ENCODE results near the gene TRAF6. TPM values are rescaled to one million over a fixed set of nuclear protein-coding genes. Genes with fewer than 3 reads are reported as not detected.
A peak's percentile ranks its signal among the peaks of the same experiment; 100 is the strongest.

Gene TRAF6
- total and polyA plus RNA-seq, 4 donors, result 2.4 to 7.8 (median 5.3) TPM

GRCh38 chr11:36451681-36452080 lies 58.4 kb downstream of the TRAF6 start:
- Histone ChIP-seq H3K27ac (ENCODE audit: low read depth in 1 of 2, low read length in 2 of 2) (no peak overlapping the region), H3K9ac (ENCODE audit: low read depth in 1 of 2, low read length in 2 of 2) (no peak overlapping the region), H3K4me1 (ENCODE audit: control insufficient read depth in 4 of 4, insufficient read depth in 4 of 4, low read length in 3 of 4) (peaks cover 0 to 6% (median 2%) of the 10 kb centered on the region in 4 donors), H3K4me3 (ENCODE audit: low read depth in 1 of 3, low read length in 3 of 3) (no peak overlapping the region), H3K9me3 (ENCODE audit: control insufficient read depth in 4 of 4, low read length in 3 of 4) (no peaks in the 10 kb centered on the region), H3K36me3 (ENCODE audit: control insufficient read depth in 4 of 4, insufficient read depth in 3 of 4, low read depth in 1 of 4, low read length in 3 of 4) (no peaks in the 10 kb centered on the region), H3K27me3 (ENCODE audit: control insufficient read depth in 4 of 4, insufficient read depth in 4 of 4, low read length in 3 of 4) (no peaks in the 10 kb centered on the region)
- no peak for DNase-seq (ENCODE audit: low spot score)
- 96% methylated on average over 1 of the region's 1 CpG for WGBS
- TF ChIP-seq ZBTB33 (IDR thresholded peaks at IDR 0.05) (no peak), RAD21 (IDR thresholded peaks at IDR 0.05) (no peak), CTCF (IDR thresholded peaks at IDR 0.05; ENCODE audit: low read depth, low read length, missing input control) (no peak), RXRA (IDR thresholded peaks at IDR 0.05) (no peak), TAF1 (conservative IDR thresholded peaks at IDR 0.05) (no peak), FOXA2 (IDR thresholded peaks at IDR 0.05) (no peak), FOXA1 (IDR thresholded peaks at IDR 0.05) (no peak), EGR1 (IDR thresholded peaks at IDR 0.05; ENCODE audit: low read depth in 2 of 2) (no peak), SP1 (IDR thresholded peaks at IDR 0.05) (no peak), ATF3 (IDR thresholded peaks at IDR 0.05) (no peak), MAX (IDR thresholded peaks at IDR 0.05) (no peak), HNF4G (IDR thresholded peaks at IDR 0.05) (no peak), GABPA (IDR thresholded peaks at IDR 0.05 in 1 of 2, conservative IDR thresholded peaks at IDR 0.05 in 1 of 2) (no peak), HNF4A (conservative IDR thresholded peaks at IDR 0.05) (no peak)

- Histone ChIP-seq H3K9me3 (ENCODE audit: control insufficient read depth in 4 of 4, low read length in 3 of 4) (no peaks in the 10 kb centered on the region), H3K4me3 (ENCODE audit: low read depth in 1 of 3, low read length in 3 of 3) (no peak overlapping the region), H3K4me1 (ENCODE audit: control insufficient read depth in 4 of 4, insufficient read depth in 4 of 4, low read length in 3 of 4) (peaks cover 0 to 6% (median 2%) of the 10 kb centered on the region in 4 donors), H3K36me3 (ENCODE audit: control insufficient read depth in 4 of 4, insufficient read depth in 3 of 4, low read depth in 1 of 4, low read length in 3 of 4) (no peaks in the 10 kb centered on the region), H3K9ac (ENCODE audit: low read depth in 1 of 2, low read length in 2 of 2) (no peak overlapping the region), H3K27ac (ENCODE audit: low read depth in 1 of 2, low read length in 2 of 2) (no peak overlapping the region), H3K27me3 (ENCODE audit: control insufficient read depth in 4 of 4, insufficient read depth in 4 of 4, low read length in 3 of 4) (no peaks in the 10 kb centered on the region)
- 96% methylated on average over 6 of the region's 6 CpGs for WGBS
- DNase-seq (ENCODE audit: low spot score), result peak; percentile 10
- TF ChIP-seq MAX (IDR thresholded peaks at IDR 0.05) (no peak), JUND (IDR thresholded peaks at IDR 0.05) (no peak), CTCF (IDR thresholded peaks at IDR 0.05; ENCODE audit: low read depth, low read length, missing input control) (no peak), SP1 (IDR thresholded peaks at IDR 0.05) (no peak), GABPA (IDR thresholded peaks at IDR 0.05 in 1 of 2, conservative IDR thresholded peaks at IDR 0.05 in 1 of 2) (no peak)
Observed at GRCh38 chr11:36451045-36451444, 59.0 kb downstream of the TRAF6 start.
